Measurements from ENCODE around the gene ASB18. TPM values are rescaled to one million over a fixed set of nuclear protein-coding genes. Genes with fewer than 3 reads are reported as not detected.

The ASB18 gene
- total RNA-seq, 1 donor from 2014 or later: not detected

GRCh38 chr2:236170590-236171165, 93.5 kb downstream of the ASB18 start:
- DNase-seq (ENCODE audit: low read depth): no peak
- TF ChIP-seq, protein P1, sequence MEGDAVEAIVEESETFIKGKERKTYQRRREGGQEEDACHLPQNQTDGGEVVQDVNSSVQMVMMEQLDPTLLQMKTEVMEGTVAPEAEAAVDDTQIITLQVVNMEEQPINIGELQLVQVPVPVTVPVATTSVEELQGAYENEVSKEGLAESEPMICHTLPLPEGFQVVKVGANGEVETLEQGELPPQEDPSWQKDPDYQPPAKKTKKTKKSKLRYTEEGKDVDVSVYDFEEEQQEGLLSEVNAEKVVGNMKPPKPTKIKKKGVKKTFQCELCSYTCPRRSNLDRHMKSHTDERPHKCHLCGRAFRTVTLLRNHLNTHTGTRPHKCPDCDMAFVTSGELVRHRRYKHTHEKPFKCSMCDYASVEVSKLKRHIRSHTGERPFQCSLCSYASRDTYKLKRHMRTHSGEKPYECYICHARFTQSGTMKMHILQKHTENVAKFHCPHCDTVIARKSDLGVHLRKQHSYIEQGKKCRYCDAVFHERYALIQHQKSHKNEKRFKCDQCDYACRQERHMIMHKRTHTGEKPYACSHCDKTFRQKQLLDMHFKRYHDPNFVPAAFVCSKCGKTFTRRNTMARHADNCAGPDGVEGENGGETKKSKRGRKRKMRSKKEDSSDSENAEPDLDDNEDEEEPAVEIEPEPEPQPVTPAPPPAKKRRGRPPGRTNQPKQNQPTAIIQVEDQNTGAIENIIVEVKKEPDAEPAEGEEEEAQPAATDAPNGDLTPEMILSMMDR (IDR thresholded peaks at IDR 0.05; ENCODE audit: insufficient read depth, low read length, poor library complexity, severe bottlenecking): no peak
- peaks cover 88% of the 10 kb centered on the region for H3K27me3 ChIP-seq (ENCODE audit: control insufficient read depth, insufficient read depth, low read length)
- H3K4me3 ChIP-seq (ENCODE audit: low read depth, low read length): no peak overlapping the region
- no peaks in the 10 kb centered on the region for H3K36me3 ChIP-seq (ENCODE audit: control insufficient read depth, insufficient read depth, low read length)

DNA sequence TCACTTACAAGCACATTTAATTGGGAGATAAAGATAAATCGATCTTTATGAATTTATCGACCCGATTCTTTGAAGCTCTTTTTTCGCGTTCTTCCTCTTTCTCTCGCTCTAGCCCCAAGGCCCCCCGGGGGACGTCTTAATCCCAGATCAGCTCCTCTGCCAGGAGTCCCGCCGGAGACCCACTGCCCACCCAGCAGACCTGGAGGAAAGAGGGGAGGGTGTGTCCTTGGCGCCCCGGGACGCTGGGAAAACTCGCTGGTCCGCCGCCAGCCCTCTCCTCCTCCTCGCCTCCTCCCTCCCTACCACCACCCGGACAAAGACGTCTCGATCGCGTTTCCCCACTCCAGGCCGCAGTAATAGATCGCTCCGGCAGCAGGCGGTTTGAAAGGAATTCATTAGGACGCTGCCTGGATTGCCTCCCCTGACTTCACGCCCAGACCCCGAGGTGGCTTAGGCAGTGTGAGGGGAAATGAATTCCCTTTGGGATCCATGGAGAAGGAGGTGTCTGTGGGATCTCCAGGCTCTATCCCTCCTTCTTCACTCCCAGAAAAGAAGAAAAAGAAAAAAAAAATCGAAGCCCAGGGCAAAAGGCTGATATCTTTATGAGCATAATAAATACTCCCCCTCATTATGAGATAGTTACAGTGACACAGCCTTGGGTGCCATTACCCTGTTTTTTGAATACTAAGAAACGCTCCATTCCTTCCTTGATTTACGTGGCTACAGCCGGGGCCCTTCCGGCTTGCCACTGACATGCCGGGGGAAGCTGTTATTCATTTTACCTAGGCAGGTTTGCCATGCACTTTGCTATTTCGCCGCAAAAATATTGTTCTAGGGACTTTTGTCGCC, 94.2 kb downstream of the ASB18 start:
- peaks cover 91% of the 10 kb centered on the region for H3K27me3 ChIP-seq (ENCODE audit: control insufficient read depth, insufficient read depth, low read length)
- H3K4me3 ChIP-seq (ENCODE audit: low read depth, low read length): no peak overlapping the region
- no peak for DNase-seq (ENCODE audit: low read depth)
- H3K36me3 ChIP-seq (ENCODE audit: control insufficient read depth, insufficient read depth, low read length): no peaks in the 10 kb centered on the region
- TF ChIP-seq, protein P1 (IDR thresholded peaks at IDR 0.05; ENCODE audit: insufficient read depth, low read length, poor library complexity, severe bottlenecking): no peak

GRCh38 chr2:236169151-236169721, 95.0 kb downstream of the ASB18 start:
- TF ChIP-seq, protein P1 (IDR thresholded peaks at IDR 0.05; ENCODE audit: insufficient read depth, low read length, poor library complexity, severe bottlenecking): no peak
- Histone ChIP-seq H3K27me3 (ENCODE audit: control insufficient read depth, insufficient read depth, low read length) (peaks cover 91% of the 10 kb centered on the region), H3K4me3 (ENCODE audit: low read depth, low read length) (no peak overlapping the region), H3K36me3 (ENCODE audit: control insufficient read depth, insufficient read depth, low read length) (no peaks in the 10 kb centered on the region)
- no peak for DNase-seq (ENCODE audit: low read depth)

GRCh38 chr2:236168110-236169080, 95.8 kb downstream of the ASB18 start, which contains the start of gene GBX2:
Gene GBX2, minus strand, starts transcription at chr2:236168386. Its CDS starts 415 bp downstream, at chr2:236167971.
- TF ChIP-seq, protein P1 (IDR thresholded peaks at IDR 0.05; ENCODE audit: insufficient read depth, low read length, poor library complexity, severe bottlenecking): no peak
- DNase-seq (ENCODE audit: low read depth): peak; percentile 25
- Histone ChIP-seq H3K27me3 (ENCODE audit: control insufficient read depth, insufficient read depth, low read length) (peaks cover 91% of the 10 kb centered on the region), H3K4me3 (ENCODE audit: low read depth, low read length) (peak within 1 kb of the TSS; percentile 40), H3K36me3 (ENCODE audit: control insufficient read depth, insufficient read depth, low read length) (no peaks in the 10 kb centered on the region)

DNA sequence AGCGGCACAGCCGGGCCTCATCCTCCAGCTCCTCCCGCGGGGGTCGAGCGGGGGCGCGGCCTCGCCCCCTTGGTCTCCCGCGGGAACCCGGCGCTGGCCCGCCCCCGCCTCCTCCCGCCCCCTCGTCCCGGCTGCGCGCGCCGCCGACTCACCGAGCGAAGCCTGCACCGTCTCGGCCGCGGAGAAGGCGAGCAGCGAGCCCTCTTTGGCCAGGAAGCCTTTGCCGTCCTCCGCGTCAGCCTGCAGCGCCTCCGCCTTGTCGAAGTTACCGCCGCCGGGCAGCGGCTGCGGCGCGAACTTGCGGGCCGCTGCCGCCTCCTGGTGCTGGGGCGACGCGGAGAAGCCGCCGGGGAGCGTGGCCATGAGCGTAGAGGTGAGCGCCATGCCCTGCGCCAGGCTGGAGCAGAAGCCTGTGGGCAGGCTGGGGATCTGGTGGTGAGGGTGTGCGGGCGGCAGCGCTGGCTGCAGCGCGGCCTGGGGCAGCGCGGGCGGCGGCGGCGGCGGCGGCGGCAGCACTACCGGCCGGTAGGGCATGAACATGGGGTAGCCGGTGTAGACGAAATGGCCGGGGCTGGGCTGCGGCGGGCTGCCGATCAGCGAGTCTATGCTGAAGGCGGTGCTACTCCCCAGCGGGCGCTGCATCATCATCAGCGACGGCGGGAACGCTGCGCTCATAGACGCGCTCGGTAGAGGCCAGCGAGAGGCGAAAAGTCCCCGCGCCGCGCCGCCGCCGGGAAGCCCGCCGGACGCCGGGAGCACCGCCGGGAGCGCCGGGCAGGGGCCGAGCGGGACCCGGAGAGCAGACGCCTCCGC, 96.7 kb downstream of the ASB18 start:
- Histone ChIP-seq H3K36me3 (ENCODE audit: control insufficient read depth, insufficient read depth, low read length) (no peaks in the 10 kb centered on the region), H3K4me3 (ENCODE audit: low read depth, low read length) (peak overlapping the region; percentile 40), H3K27me3 (ENCODE audit: control insufficient read depth, insufficient read depth, low read length) (peaks cover 89% of the 10 kb centered on the region)
- no peak for DNase-seq (ENCODE audit: low read depth)
- TF ChIP-seq, protein P1 (IDR thresholded peaks at IDR 0.05; ENCODE audit: insufficient read depth, low read length, poor library complexity, severe bottlenecking): no peak
